CD4-positive, CD25-positive, alpha-beta regulatory T cell (primary cell): Measurements from ENCODE around the gene RNF186. TPM values are rescaled to one million over a fixed set of nuclear protein-coding genes. Genes with fewer than 3 reads are reported as not detected.
"Not testable (repeated sequence)": the region's sequence is repeated elsewhere in the genome, so short reads cannot be mapped to it uniquely, and the experiment has no call there.

Source experiments
- ATAC-seq, 2 donors: fragments of 150-1000 bp; cut with Tn5 transposase; one replicate each; pipeline ENCODE4 v1.10.0; 2021; ENCODE audit warnings: low read depth in 2 of 2, moderate number of reproducible peaks in 2 of 2, moderate library complexity in 1 of 2
- DNase-seq, 3 donors: peaks; one replicate each; pipeline versions ENCODE4 v3.0.0 to v3.0.0-alpha.2; 2012 to 2022; ENCODE audit warnings: mixed read lengths in 1 of 3
- H3K27ac ChIP-seq: one replicate; pipeline ENCODE4 v1.7.0; 2013; ENCODE audit warnings: mild to moderate bottlenecking, low read length; ENCODE audit not compliant: insufficient read depth, poor library complexity, severe bottlenecking
- H3K27me3 ChIP-seq: one replicate; pipeline ENCODE4 v1.7.0; 2013; ENCODE audit warnings: low read length; ENCODE audit not compliant: control insufficient read depth, insufficient read depth
- H3K36me3 ChIP-seq: one replicate; pipeline ENCODE4 v1.7.0; 2013; ENCODE audit warnings: mild to moderate bottlenecking, low read length, moderate library complexity; ENCODE audit not compliant: control insufficient read depth, insufficient read depth
- H3K4me1 ChIP-seq: 2 replicates; pipeline ENCODE4 v1.7.0; 2013; ENCODE audit warnings: mild to moderate bottlenecking, low read length; ENCODE audit not compliant: insufficient read depth, control insufficient read depth, poor library complexity, severe bottlenecking
- H3K4me3 ChIP-seq: one replicate; pipeline ENCODE4 v1.7.0; 2013; ENCODE audit warnings: low read depth, mild to moderate bottlenecking, low read length, moderate library complexity
- H3K9me3 ChIP-seq, 2 experiments: 1 replicate in 1 of 2; 2 replicates in 1 of 2; pipeline ENCODE4 v1.7.0; 2013; ENCODE audit warnings: low read length in 2 of 2, mild to moderate bottlenecking in 1 of 2, moderate library complexity in 1 of 2; ENCODE audit not compliant: control insufficient read depth in 2 of 2
- H3K27ac Mint-ChIP-seq, 3 donors: one replicate each; pipeline ENCODE4 v1.8.0; 2020 to 2022; ENCODE audit warnings: mild to moderate bottlenecking in 3 of 3, mixed read lengths in 3 of 3, moderate library complexity in 2 of 3
- H3K27me3 Mint-ChIP-seq: one replicate; pipeline ENCODE4 v1.8.0; 2022; ENCODE audit warnings: mild to moderate bottlenecking, mixed read lengths
- H3K36me3 Mint-ChIP-seq: one replicate; pipeline ENCODE4 v1.8.0; 2020; ENCODE audit warnings: mixed read lengths
- H3K4me1 Mint-ChIP-seq, 4 donors: one replicate each; pipeline ENCODE4 v1.8.0; 2020 to 2022; ENCODE audit warnings: mixed read lengths in 4 of 4, mild to moderate bottlenecking in 1 of 4
- H3K4me3 Mint-ChIP-seq, 4 donors: one replicate each; pipeline ENCODE4 v1.8.0; 2020 to 2022; ENCODE audit warnings: mild to moderate bottlenecking in 4 of 4, mixed read lengths in 4 of 4, moderate library complexity in 3 of 4
- H3K9me3 Mint-ChIP-seq, 7 donors: one replicate each; pipeline ENCODE4 v1.8.0; 2020 to 2022; ENCODE audit warnings: mixed read lengths in 7 of 7, mild to moderate bottlenecking in 3 of 7, moderate library complexity in 2 of 7
- polyA plus RNA-seq, 4 donors: library from polyadenylated mRNA; unstranded; fragments of 300-500 nt; fragmentation: Illumina TruSeq; gene quantifications; one replicate each; pipeline ENCODE4 v1.2.3, GENCODE V29; 2021
- total RNA-seq: library from RNA; stranded (reverse); gene quantifications from one replicate; pipeline ENCODE4 v1.2.3, GENCODE V29; 2022

Gene RNF186
- total and polyA plus RNA-seq, 5 donors from 2014 or later = not detected

GRCh38 chr1:19858893-19859292, 43.8 kb upstream of the RNF186 start:
- Mint-ChIP-seq H3K36me3 (no peaks in the 10 kb centered on the region), H3K4me1 (no peaks in the 10 kb centered on the region), H3K4me3 (no peak overlapping the region), H3K27me3 (peaks cover 27% of the 10 kb centered on the region), H3K9me3 (peaks cover 0 to 8% (median under 1%) of the 10 kb centered on the region in 7 donors), H3K27ac (no peak overlapping the region)
- H3K27me3 ChIP-seq = peaks cover 28% of the 10 kb centered on the region
- DNase-seq (no peak), ATAC-seq (no peak)
- H3K36me3 ChIP-seq = no peaks in the 10 kb centered on the region
- H3K9me3 ChIP-seq = no peaks in the 10 kb centered on the region
- no peak overlapping the region for H3K4me3 ChIP-seq
- H3K27ac ChIP-seq = no peak overlapping the region
- H3K4me1 ChIP-seq = no peaks in the 10 kb centered on the region

DNA sequence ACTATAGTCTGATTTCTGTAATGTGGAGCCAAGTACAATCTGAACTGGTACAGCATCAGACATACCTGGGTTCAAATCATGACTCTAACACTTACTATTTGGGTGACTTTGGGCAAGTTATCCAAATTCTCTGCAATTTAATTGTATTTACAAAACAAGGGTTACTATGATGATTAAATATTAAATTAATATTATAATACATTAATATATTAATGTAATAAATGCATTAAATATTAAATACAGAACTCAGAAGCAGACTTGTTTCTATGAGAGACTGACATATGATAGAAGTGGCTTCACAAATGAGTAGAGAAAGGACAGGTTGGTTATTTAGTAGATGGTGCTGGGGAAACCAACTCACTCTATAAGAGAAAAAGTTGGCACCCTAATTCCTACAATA, 39.8 kb upstream of the RNF186 start:
- Mint-ChIP-seq H3K27me3 (peaks cover 24% of the 10 kb centered on the region), H3K4me1 (no peaks in the 10 kb centered on the region)

DNA sequence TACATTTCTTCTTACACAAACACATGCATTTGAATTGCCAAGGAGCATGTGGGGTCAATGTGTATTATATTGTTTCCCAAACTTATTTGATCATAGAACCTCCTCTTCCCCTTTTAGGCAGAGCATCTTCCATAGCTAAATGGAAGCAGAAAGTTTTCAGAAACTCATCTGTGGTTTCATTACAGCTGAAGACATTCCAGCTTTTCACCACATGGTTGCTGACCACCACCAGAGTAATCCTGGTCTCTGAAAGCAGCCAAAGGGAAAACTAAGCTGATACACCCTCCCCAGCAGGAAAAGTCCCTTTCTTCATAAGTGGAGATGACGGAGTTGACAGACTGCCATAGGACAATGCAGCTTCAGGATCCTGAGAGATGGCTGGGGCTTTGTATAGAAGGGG, 37.0 kb upstream of the RNF186 start:
- no peaks in the 10 kb centered on the region for H3K36me3 ChIP-seq
- Mint-ChIP-seq H3K27me3 (peaks cover 29% of the 10 kb centered on the region), H3K4me1 (no peaks in the 10 kb centered on the region), H3K4me3 (no peak overlapping the region), H3K9me3 (no peaks in the 10 kb centered on the region), H3K36me3 (no peaks in the 10 kb centered on the region), H3K27ac (no peak overlapping the region)
- no peak for ATAC-seq
- no peaks in the 10 kb centered on the region for H3K9me3 ChIP-seq
- H3K4me1 ChIP-seq = no peaks in the 10 kb centered on the region
- DNase-seq = no peak
- peaks cover 2% of the 10 kb centered on the region for H3K27me3 ChIP-seq
- H3K4me3 ChIP-seq = no peak overlapping the region
- H3K27ac ChIP-seq = no peak overlapping the region

More for the DNA sequence above, 39.8 kb upstream of the RNF186 start:
- Histone ChIP-seq H3K27ac (no peak overlapping the region), H3K4me1 (no peaks in the 10 kb centered on the region), H3K9me3 (no peaks in the 10 kb centered on the region), H3K36me3 (no peaks in the 10 kb centered on the region), H3K27me3 (peaks cover 9% of the 10 kb centered on the region), H3K4me3 (no peak overlapping the region)
- no peaks in the 10 kb centered on the region for H3K36me3 Mint-ChIP-seq
- H3K9me3 Mint-ChIP-seq = no peaks in the 10 kb centered on the region
- ATAC-seq (no peak), DNase-seq (no peak)
- no peak overlapping the region for H3K27ac Mint-ChIP-seq
- H3K4me3 Mint-ChIP-seq = no peak overlapping the region

DNA sequence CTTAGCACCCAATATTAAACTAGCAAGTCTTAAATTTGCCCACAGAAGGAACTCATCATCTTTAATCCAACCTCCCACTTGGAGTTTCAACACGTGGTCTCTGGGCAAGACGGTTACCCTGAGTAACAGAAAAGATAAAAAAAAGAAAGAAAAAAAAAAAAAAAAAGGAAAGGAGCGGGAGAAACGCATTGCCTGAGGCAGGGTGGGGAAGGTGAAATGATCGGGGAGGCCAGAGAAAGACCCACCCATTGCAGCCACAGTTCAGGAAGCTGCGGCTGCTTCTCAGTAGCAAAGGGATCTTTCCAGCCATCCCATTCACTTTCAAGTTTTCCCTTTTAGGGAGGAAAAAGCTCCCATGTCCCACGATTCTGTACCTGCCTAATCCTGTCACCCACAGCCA, 35.1 kb upstream of the RNF186 start:
- peaks cover 0 to under 1% (median 0%) of the 10 kb centered on the region in 4 donors for H3K4me1 Mint-ChIP-seq
- no peaks in the 10 kb centered on the region for H3K36me3 ChIP-seq
- H3K27me3 ChIP-seq = peaks cover 6% of the 10 kb centered on the region
- H3K4me3 ChIP-seq = no peak overlapping the region
- ATAC-seq (no peak), DNase-seq (no peak)
- H3K4me1 ChIP-seq = no peaks in the 10 kb centered on the region
- H3K4me3 Mint-ChIP-seq = no peak overlapping the region
- H3K9me3 ChIP-seq = no peaks in the 10 kb centered on the region
- no peak overlapping the region for H3K27ac Mint-ChIP-seq
- H3K27ac ChIP-seq = no peak overlapping the region
- H3K27me3 Mint-ChIP-seq = peaks cover 30% of the 10 kb centered on the region
- H3K36me3 Mint-ChIP-seq = no peaks in the 10 kb centered on the region
- H3K9me3 Mint-ChIP-seq = no peaks in the 10 kb centered on the region

DNA sequence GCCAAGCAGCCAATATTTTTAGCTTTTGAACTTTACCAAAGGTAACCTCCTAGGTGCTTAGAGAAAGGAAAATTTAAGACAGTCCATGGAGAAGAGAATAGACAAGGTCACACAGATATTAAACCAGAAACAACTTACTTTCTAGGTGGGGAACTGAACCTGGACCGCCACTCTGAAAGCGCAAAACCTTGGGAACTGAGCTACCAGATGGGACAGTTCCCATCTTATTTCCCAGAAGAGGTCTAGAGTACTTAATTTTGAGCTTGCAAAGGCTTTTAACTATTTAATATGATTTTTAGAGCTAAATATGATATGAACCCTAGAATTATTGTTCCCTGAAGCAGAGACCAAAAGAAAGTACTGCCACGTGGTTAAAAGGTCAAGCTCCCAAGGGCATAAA, 34.2 kb upstream of the RNF186 start:
- H3K4me3 ChIP-seq, H3K4me3 Mint-ChIP-seq, H3K4me1 Mint-ChIP-seq, H3K27ac ChIP-seq, DNase-seq, H3K9me3 ChIP-seq, H3K27ac Mint-ChIP-seq, H3K4me1 ChIP-seq, H3K36me3 ChIP-seq, H3K27me3 ChIP-seq, H3K36me3 Mint-ChIP-seq, H3K9me3 Mint-ChIP-seq, ATAC-seq: not testable (repeated sequence)
- peaks cover 37% of the 10 kb centered on the region for H3K27me3 Mint-ChIP-seq

DNA sequence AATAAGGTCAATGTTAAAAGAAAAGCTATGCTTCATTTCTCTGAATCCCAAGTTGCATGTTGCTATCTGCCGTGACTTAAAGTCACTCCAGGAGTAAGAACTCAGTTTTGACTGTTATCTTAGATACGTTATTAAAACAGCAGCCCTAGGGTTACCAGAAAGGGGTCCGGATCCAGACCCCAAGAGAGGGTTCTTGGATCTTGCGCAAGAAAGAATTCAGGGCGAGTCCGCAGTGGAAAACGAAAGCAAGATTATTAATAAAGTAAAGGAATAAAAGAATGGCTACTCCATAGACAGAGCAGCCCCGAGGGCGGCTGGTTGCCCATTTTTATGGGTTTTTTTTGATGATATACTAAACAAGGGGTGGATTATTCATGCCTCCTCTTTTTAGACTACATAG, 32.3 kb upstream of the RNF186 start:
- not testable (repeated sequence) for H3K4me1 ChIP-seq, H3K27me3 ChIP-seq, H3K4me3 Mint-ChIP-seq, H3K36me3 Mint-ChIP-seq, H3K27ac Mint-ChIP-seq, DNase-seq, ATAC-seq, H3K4me3 ChIP-seq, H3K9me3 Mint-ChIP-seq, H3K4me1 Mint-ChIP-seq, H3K27ac ChIP-seq, H3K9me3 ChIP-seq, H3K36me3 ChIP-seq
- peaks cover 43% of the 10 kb centered on the region for H3K27me3 Mint-ChIP-seq

DNA sequence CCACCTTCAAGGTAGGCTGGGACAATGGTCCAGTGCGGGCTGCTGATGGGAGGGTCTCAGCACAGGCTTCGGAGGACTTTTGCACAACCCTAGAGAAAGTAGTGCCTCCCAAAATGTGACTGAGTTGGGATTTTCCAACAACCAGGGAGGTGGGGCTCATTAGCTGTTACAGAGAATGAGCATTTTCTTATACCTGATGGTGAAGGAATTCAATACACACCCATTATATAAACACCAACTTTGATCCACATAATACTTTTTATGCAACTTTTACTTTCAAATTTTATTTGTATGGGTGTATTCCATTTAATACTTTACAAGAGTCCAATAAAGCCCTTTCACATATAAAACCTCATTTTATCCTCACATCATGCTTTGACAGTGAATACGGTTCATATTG, 31.3 kb upstream of the RNF186 start:
- Mint-ChIP-seq H3K4me1 (peaks cover 0 to 6% (median 0%) of the 10 kb centered on the region in 4 donors), H3K9me3 (no peaks in the 10 kb centered on the region), H3K4me3 (no peak overlapping the region), H3K36me3 (no peaks in the 10 kb centered on the region), H3K27me3 (peaks cover 37% of the 10 kb centered on the region), H3K27ac (no peak overlapping the region)
- H3K36me3 ChIP-seq = no peaks in the 10 kb centered on the region
- H3K9me3 ChIP-seq = no peaks in the 10 kb centered on the region
- ATAC-seq (no peak), DNase-seq (no peak)
- H3K27ac ChIP-seq = no peak overlapping the region
- no peaks in the 10 kb centered on the region for H3K4me1 ChIP-seq
- H3K27me3 ChIP-seq = peaks cover 5% of the 10 kb centered on the region
- no peak overlapping the region for H3K4me3 ChIP-seq

DNA sequence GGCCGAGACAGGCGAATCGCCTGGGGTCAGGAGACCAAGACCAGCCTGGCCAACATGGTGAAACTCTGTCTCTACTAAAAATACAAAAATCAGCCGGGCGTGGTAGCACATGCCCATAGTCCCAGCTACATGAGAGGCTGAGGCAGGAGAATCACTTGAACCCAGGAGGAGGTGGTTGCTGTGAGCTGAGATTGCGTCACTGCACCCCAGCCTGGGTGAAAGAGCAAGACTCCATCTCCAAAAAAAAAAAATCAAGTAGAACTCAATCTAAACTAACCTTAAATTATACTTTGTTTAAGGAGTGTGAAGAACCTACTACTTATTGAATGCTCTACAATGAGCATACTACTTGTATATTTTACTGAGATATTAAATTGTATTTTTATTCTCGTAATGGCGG, 30.5 kb upstream of the RNF186 start:
- H3K27ac Mint-ChIP-seq = no peak overlapping the region
- H3K4me1 ChIP-seq = no peaks in the 10 kb centered on the region
- H3K4me3 Mint-ChIP-seq = no peak overlapping the region
- H3K9me3 Mint-ChIP-seq = no peaks in the 10 kb centered on the region
- H3K4me3 ChIP-seq = no peak overlapping the region
- peaks cover 5% of the 10 kb centered on the region for H3K27me3 ChIP-seq
- DNase-seq (no peak), ATAC-seq (no peak)
- H3K9me3 ChIP-seq = no peaks in the 10 kb centered on the region
- peaks cover 39% of the 10 kb centered on the region for H3K27me3 Mint-ChIP-seq
- H3K27ac ChIP-seq = no peak overlapping the region
- H3K4me1 Mint-ChIP-seq = peaks cover 0 to 6% (median 0%) of the 10 kb centered on the region in 4 donors
- no peaks in the 10 kb centered on the region for H3K36me3 ChIP-seq
- H3K36me3 Mint-ChIP-seq = no peaks in the 10 kb centered on the region
